Natural killer cell (primary cell): ENCODE data around the gene PLEKHA1. TPM values are rescaled to one million over a fixed set of nuclear protein-coding genes. Genes with fewer than 3 reads are reported as not detected.

Experiments used
- ATAC-seq, 3 donors: fragments of 150-1000 bp in 2 of 3; fragments of 200-7000 bp in 1 of 3; cut with Tn5 transposase; 1 replicate in 1 of 3; 2 replicates in 2 of 3; pipeline ENCODE4 v1.10.0; 2021; ENCODE audit warnings: mild to moderate bottlenecking in 2 of 3, moderate library complexity in 2 of 3
- DNase-seq, 2 donors: peaks; one replicate each; pipeline versions ENCODE4 v3.0.0 to v3.0.0-alpha.2; 2013 to 2021; ENCODE audit warnings: mixed read lengths in 1 of 2
- H3K27ac ChIP-seq: one replicate; pipeline ENCODE4 v1.5.1; 2013; ENCODE audit warnings: mild to moderate bottlenecking, low read length
- H3K27me3 ChIP-seq: one replicate; pipeline ENCODE4 v1.6.1; 2013; ENCODE audit warnings: low read length; ENCODE audit not compliant: control insufficient read depth, insufficient read depth
- H3K36me3 ChIP-seq: one replicate; pipeline ENCODE4 v1.6.1; 2013; ENCODE audit warnings: low read length; ENCODE audit not compliant: control insufficient read depth, insufficient read depth
- H3K4me1 ChIP-seq: one replicate; pipeline ENCODE4 v1.6.1; 2013; ENCODE audit warnings: low read length; ENCODE audit not compliant: control insufficient read depth, insufficient read depth
- H3K4me3 ChIP-seq: one replicate; pipeline ENCODE4 v1.5.1; 2013; ENCODE audit warnings: low read length
- H3K9me3 ChIP-seq: one replicate; pipeline ENCODE4 v1.6.1; 2013; ENCODE audit warnings: low read length; ENCODE audit not compliant: control insufficient read depth, insufficient read depth
- H3K27ac Mint-ChIP-seq, 2 donors: one replicate each; pipeline ENCODE4 v1.8.0; 2022; ENCODE audit warnings: mild to moderate bottlenecking in 2 of 2, mixed read lengths in 2 of 2, moderate library complexity in 1 of 2
- H3K27me3 Mint-ChIP-seq, 2 donors: one replicate each; pipeline ENCODE4 v1.8.0; 2022; ENCODE audit warnings: low read depth in 2 of 2, mixed read lengths in 2 of 2
- H3K36me3 Mint-ChIP-seq: one replicate; pipeline ENCODE4 v1.8.0; 2022; ENCODE audit warnings: mixed read lengths
- H3K4me1 Mint-ChIP-seq, 2 donors: one replicate each; pipeline ENCODE4 v1.8.0; 2022; ENCODE audit warnings: mixed read lengths in 2 of 2
- H3K4me3 Mint-ChIP-seq: one replicate; pipeline ENCODE4 v1.8.0; 2022; ENCODE audit warnings: mild to moderate bottlenecking, moderate library complexity, mixed read lengths
- H3K9me3 Mint-ChIP-seq, 2 donors: one replicate each; pipeline ENCODE4 v1.8.0; 2022; ENCODE audit warnings: mixed read lengths in 2 of 2
- WGBS: methylation state at CpG from one replicate; pipeline ENCODE4 v1.1.7; 2013; ENCODE audit warnings: missing lambda C conversion rate; ENCODE audit not compliant: insufficient coverage; 5-methylcytosine and 5-hydroxymethylcytosine counted together
- intact Hi-C: fragments of 100-400 bp; cut with micrococcal nuclease; formaldehyde crosslinking; loops from one replicate; pipeline ENCODE4 v1.14.2; 2022
- total RNA-seq, 4 donors: library from RNA; stranded (reverse); fragments of 120-200 nt in 1 of 4; gene quantifications; one replicate each; pipeline versions ENCODE4 v1.2.3 to v1.2.4, GENCODE V29; 2013 to 2022
- TF ChIP-seq, protein P1 (sequence below): fragments of 200-600 bp; IDR thresholded peaks from one replicate; pipeline ENCODE4 v1.8.0; 2022; ENCODE audit warnings: antibody characterized with exemption

Gene PLEKHA1
- total RNA-seq, 3 donors from 2014 or later (not counting 1 experiment from before 2014, with no cell fraction given), result 45.9 to 64.6 (median 56.1) TPM

DNA sequence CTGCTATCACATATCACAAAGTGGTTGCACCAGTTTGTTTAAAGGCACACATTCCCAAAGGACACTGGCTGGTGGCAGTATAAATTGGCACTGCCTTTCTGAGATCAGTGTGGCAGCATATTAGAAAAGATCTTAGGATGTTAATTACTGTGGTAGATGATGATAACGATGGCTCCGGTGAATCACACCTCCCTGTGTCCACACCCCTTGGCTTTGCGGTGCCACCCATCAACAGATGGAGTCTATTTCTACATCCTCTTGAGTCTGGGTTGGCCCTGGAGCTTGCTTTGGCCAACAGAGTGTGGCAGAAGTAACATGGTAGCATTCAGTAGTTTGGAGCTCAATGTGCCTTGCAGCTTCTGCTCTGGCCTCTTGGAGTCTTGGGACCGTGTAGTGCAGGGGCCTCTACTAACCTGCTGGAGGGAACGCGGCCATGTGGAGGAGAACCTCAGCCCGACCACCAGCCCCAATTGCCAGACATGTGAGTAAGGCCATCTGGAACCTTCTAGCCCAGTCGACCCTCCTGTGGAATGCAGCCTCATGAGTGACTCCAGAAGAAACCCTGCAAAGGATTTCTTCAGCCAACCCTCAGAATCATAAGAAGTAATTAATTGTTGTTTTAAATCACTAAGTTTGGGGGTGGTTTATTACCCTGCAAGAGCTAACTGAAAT is 27.2 kb upstream of the PLEKHA1 start:
- no peak overlapping the region for H3K4me3 ChIP-seq
- no peaks in the 10 kb centered on the region for H3K4me1 ChIP-seq
- WGBS, result 94% methylated on average over 8 of the region's 8 CpGs
- H3K27me3 ChIP-seq, result no peaks in the 10 kb centered on the region
- no peaks in the 10 kb centered on the region for H3K9me3 ChIP-seq
- Mint-ChIP-seq H3K27me3 (peaks cover 0 to 2% of the 10 kb centered on the region in 2 donors), H3K27ac (no peak overlapping the region), H3K4me3 (no peak overlapping the region), H3K4me1 (peaks cover 6 to 19% of the 10 kb centered on the region in 2 donors), H3K9me3 (no peaks in the 10 kb centered on the region), H3K36me3 (no peaks in the 10 kb centered on the region)
- H3K36me3 ChIP-seq, result no peaks in the 10 kb centered on the region
- ATAC-seq (no peak), DNase-seq (no peak)
- no peak overlapping the region for H3K27ac ChIP-seq
- TF ChIP-seq, protein P1, sequence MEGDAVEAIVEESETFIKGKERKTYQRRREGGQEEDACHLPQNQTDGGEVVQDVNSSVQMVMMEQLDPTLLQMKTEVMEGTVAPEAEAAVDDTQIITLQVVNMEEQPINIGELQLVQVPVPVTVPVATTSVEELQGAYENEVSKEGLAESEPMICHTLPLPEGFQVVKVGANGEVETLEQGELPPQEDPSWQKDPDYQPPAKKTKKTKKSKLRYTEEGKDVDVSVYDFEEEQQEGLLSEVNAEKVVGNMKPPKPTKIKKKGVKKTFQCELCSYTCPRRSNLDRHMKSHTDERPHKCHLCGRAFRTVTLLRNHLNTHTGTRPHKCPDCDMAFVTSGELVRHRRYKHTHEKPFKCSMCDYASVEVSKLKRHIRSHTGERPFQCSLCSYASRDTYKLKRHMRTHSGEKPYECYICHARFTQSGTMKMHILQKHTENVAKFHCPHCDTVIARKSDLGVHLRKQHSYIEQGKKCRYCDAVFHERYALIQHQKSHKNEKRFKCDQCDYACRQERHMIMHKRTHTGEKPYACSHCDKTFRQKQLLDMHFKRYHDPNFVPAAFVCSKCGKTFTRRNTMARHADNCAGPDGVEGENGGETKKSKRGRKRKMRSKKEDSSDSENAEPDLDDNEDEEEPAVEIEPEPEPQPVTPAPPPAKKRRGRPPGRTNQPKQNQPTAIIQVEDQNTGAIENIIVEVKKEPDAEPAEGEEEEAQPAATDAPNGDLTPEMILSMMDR, result no peak
- intact Hi-C loops, result no loop called here

GRCh38 chr10:122348512-122348911 is 26.0 kb upstream of the PLEKHA1 start:
- DNase-seq (no peak), ATAC-seq (no peak)
- H3K27ac ChIP-seq, result no peak overlapping the region
- peaks cover 0 to 2% of the 10 kb centered on the region in 2 donors for H3K27me3 Mint-ChIP-seq
- no peak overlapping the region for H3K4me3 ChIP-seq
- no peaks in the 10 kb centered on the region for H3K9me3 ChIP-seq
- H3K36me3 Mint-ChIP-seq, result no peaks in the 10 kb centered on the region
- no peaks in the 10 kb centered on the region for H3K9me3 Mint-ChIP-seq
- H3K27me3 ChIP-seq, result no peaks in the 10 kb centered on the region
- peaks cover 0 to 13% of the 10 kb centered on the region in 2 donors for H3K4me1 Mint-ChIP-seq
- H3K4me1 ChIP-seq, result no peaks in the 10 kb centered on the region
- H3K27ac Mint-ChIP-seq, result no peak overlapping the region
- WGBS, result 74% methylated on average over 4 of the region's 4 CpGs
- TF ChIP-seq, protein P1, result no peak
- intact Hi-C loops, result no loop called here
- H3K36me3 ChIP-seq, result no peaks in the 10 kb centered on the region
- no peak overlapping the region for H3K4me3 Mint-ChIP-seq

- H3K27me3 ChIP-seq, result no peaks in the 10 kb centered on the region
- peaks cover 0 to 2% of the 10 kb centered on the region in 2 donors for H3K27me3 Mint-ChIP-seq
- no peak overlapping the region for H3K4me3 ChIP-seq
- intact Hi-C loops, result no loop called here
- H3K27ac Mint-ChIP-seq, result no peak overlapping the region
- H3K36me3 ChIP-seq, result no peaks in the 10 kb centered on the region
- H3K4me3 Mint-ChIP-seq, result no peak overlapping the region
- ATAC-seq (no peak), DNase-seq (no peak)
- H3K9me3 Mint-ChIP-seq, result no peaks in the 10 kb centered on the region
- WGBS, result 91% methylated on average over 7 of the region's 7 CpGs
- no peaks in the 10 kb centered on the region for H3K4me1 ChIP-seq
- H3K9me3 ChIP-seq, result no peaks in the 10 kb centered on the region
- H3K36me3 Mint-ChIP-seq, result no peaks in the 10 kb centered on the region
- no peak overlapping the region for H3K27ac ChIP-seq
- H3K4me1 Mint-ChIP-seq, result peaks cover 0 to 13% of the 10 kb centered on the region in 2 donors
- TF ChIP-seq, protein P1, result no peak
Measured at GRCh38 chr10:122348935-122349361, 25.6 kb upstream of the PLEKHA1 start.
